ENCODE data around the gene TMEM151A. TPM values are rescaled to one million over a fixed set of nuclear protein-coding genes. Genes with fewer than 3 reads are reported as not detected.

Gene TMEM151A
- total RNA-seq, 1 experiment from 2014 or later: 1.5 TPM

GRCh38 chr11:66344550-66345315 lies 53.0 kb downstream of the TMEM151A start, which contains the start of gene BRMS1:
Gene BRMS1, minus strand, starts transcription at chr11:66345104. Its CDS starts 2,870 bp downstream, at chr11:66342234.
- intact Hi-C loops (cut with micrococcal nuclease; ENCODE audit: unreplicated experiment): loop anchor here (2.0 kb wide), 1 partner anchor 32 kb away; no protein-coding TSS in a partner anchor
- CTCF ChIA-PET: interaction anchor here (0.5 to 1.2 kb wide), 3 partner anchors 32 to 707 kb away, joined by 3 to 4 read pairs (median 4); partner anchors contain the start of gene SIPA1
- H3K36me3 ChIP-seq (ENCODE audit: insufficient read depth, low read length, poor library complexity, severe bottlenecking): peaks cover 9% of the 10 kb centered on the region
- DNase-seq (ENCODE audit: low spot score): peak; percentile 98
- no peaks in the 10 kb centered on the region for H3K9me3 ChIP-seq (ENCODE audit: low read depth, low read length, poor library complexity, severe bottlenecking)
- peak within 1 kb of the TSS; percentile 87 for H3K27ac ChIP-seq (ENCODE audit: low read depth, low read length, poor library complexity, severe bottlenecking)
- BruUV-seq (replicated peaks): no TSS peak
- no peak for TF ChIP-seq EZH2 (IDR thresholded peaks at IDR 0.05; ENCODE audit: borderline replicate concordance, low read depth, low read length, poor library complexity, severe bottlenecking)
- TF ChIP-seq, protein P1, sequence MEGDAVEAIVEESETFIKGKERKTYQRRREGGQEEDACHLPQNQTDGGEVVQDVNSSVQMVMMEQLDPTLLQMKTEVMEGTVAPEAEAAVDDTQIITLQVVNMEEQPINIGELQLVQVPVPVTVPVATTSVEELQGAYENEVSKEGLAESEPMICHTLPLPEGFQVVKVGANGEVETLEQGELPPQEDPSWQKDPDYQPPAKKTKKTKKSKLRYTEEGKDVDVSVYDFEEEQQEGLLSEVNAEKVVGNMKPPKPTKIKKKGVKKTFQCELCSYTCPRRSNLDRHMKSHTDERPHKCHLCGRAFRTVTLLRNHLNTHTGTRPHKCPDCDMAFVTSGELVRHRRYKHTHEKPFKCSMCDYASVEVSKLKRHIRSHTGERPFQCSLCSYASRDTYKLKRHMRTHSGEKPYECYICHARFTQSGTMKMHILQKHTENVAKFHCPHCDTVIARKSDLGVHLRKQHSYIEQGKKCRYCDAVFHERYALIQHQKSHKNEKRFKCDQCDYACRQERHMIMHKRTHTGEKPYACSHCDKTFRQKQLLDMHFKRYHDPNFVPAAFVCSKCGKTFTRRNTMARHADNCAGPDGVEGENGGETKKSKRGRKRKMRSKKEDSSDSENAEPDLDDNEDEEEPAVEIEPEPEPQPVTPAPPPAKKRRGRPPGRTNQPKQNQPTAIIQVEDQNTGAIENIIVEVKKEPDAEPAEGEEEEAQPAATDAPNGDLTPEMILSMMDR (conservative IDR thresholded peaks at IDR 0.05; ENCODE audit: low read depth, low read length): 0 out of 2 replicates have a peak, but pooled peaks have one; percentile 18
- POLR2A ChIA-PET (ENCODE audit: low non-redundant PET): no interaction called here
- no peaks in the 10 kb centered on the region for H3K27me3 ChIP-seq (replicated peaks; ENCODE audit: insufficient read depth, low read depth, low read length, poor library complexity)
- H3K4me1 ChIP-seq (ENCODE audit: insufficient read depth, low read length, poor library complexity, severe bottlenecking): peaks cover 32% of the 10 kb centered on the region
- peak within 1 kb of the TSS; percentile 78 for H3K4me3 ChIP-seq (ENCODE audit: low read depth, low read length, poor library complexity, severe bottlenecking)

DNA sequence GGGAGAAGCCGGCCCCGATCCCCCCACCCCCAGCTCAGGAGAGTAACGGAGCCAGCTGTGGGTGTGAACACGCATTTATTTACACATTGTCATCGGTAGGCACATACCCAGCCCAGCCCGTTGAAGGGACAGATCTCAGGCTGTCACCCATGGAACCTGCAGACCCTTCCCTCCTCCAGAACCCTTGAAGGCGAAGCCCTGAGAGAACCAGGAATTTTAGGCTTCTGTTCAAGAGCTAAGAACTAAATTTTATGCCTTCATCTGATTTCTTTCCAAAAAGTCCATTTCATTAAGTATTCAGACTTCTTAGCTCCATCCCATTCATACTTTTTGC lies 53.6 kb downstream of the TMEM151A start:
- POLR2A ChIA-PET (ENCODE audit: low non-redundant PET): no interaction called here
- no peak for DNase-seq (ENCODE audit: low spot score)
- no peak for TF ChIP-seq EZH2 (IDR thresholded peaks at IDR 0.05; ENCODE audit: borderline replicate concordance, low read depth, low read length, poor library complexity, severe bottlenecking)
- TF ChIP-seq, protein P1 (conservative IDR thresholded peaks at IDR 0.05; ENCODE audit: low read depth, low read length): no peak
- peaks cover 32% of the 10 kb centered on the region for H3K4me1 ChIP-seq (ENCODE audit: insufficient read depth, low read length, poor library complexity, severe bottlenecking)
- peaks cover 9% of the 10 kb centered on the region for H3K36me3 ChIP-seq (ENCODE audit: insufficient read depth, low read length, poor library complexity, severe bottlenecking)
- peak overlapping the region; percentile 87 for H3K27ac ChIP-seq (ENCODE audit: low read depth, low read length, poor library complexity, severe bottlenecking)
- peak overlapping the region; percentile 78 for H3K4me3 ChIP-seq (ENCODE audit: low read depth, low read length, poor library complexity, severe bottlenecking)
- intact Hi-C loops (cut with micrococcal nuclease; ENCODE audit: unreplicated experiment): loop anchor here (2.0 kb wide), 1 partner anchor 32 kb away; no protein-coding TSS in a partner anchor
- no peaks in the 10 kb centered on the region for H3K9me3 ChIP-seq (ENCODE audit: low read depth, low read length, poor library complexity, severe bottlenecking)
- CTCF ChIA-PET: interaction anchor here (0.5 to 0.6 kb wide), 2 partner anchors 48 to 708 kb away, joined by 3 to 4 read pairs; partner anchors contain the start of gene SIPA1
- no peaks in the 10 kb centered on the region for H3K27me3 ChIP-seq (replicated peaks; ENCODE audit: insufficient read depth, low read depth, low read length, poor library complexity)
- BruUV-seq (replicated peaks): no TSS peak

Other genes with a start within 250 kb of the TMEM151A start
- 1.8 and 2.0 TPM in 2 replicates for gene GAL3ST3, start 242.7 kb upstream of the TMEM151A start, total RNA-seq (2021)
- 357 and 358 TPM in 2 replicates for gene SF3B2, start 239.5 kb upstream of the TMEM151A start, total RNA-seq (2021)
- 75.7 and 79.1 TPM in 2 replicates for gene PACS1, start 221.6 kb upstream of the TMEM151A start, total RNA-seq (2021)
- gene KLC2, start 34.2 kb upstream of the TMEM151A start, total RNA-seq (2021): 94.3 and 97.4 TPM in 2 replicates
- gene RAB1B, start 23.3 kb upstream of the TMEM151A start, total RNA-seq (2021): 171 and 186 TPM in 2 replicates
- 11.6 and 13.7 TPM in 2 replicates for gene CNIH2, start 13.7 kb upstream of the TMEM151A start, total RNA-seq (2021)
- gene YIF1A, start 2.8 kb upstream of the TMEM151A start, total RNA-seq (2021): 125 and 128 TPM in 2 replicates
- gene CD248, start 25.1 kb downstream of the TMEM151A start, total RNA-seq (2021): 97.8 and 111 TPM in 2 replicates
- gene RIN1, start 44.5 kb downstream of the TMEM151A start, total RNA-seq (2021): 4.9 and 6.4 TPM in 2 replicates
- gene BRMS1, start 53.2 kb downstream of the TMEM151A start, total RNA-seq (2021): 76.8 and 93.5 TPM in 2 replicates
- gene B4GAT1, start 55.7 kb downstream of the TMEM151A start, total RNA-seq (2021): 47.1 and 53.6 TPM in 2 replicates
- 60.4 and 62.4 TPM in 2 replicates for gene SLC29A2, start 79.9 kb downstream of the TMEM151A start, total RNA-seq (2021)
- not detected in 2 replicates for gene NPAS4, start 129.1 kb downstream of the TMEM151A start, total RNA-seq (2021)
- 96.5 and 97.9 TPM in 2 replicates for gene MRPL11, start 147.0 kb downstream of the TMEM151A start, total RNA-seq (2021)
- 15.4 and 18.5 TPM in 2 replicates for gene PELI3, start 175.0 kb downstream of the TMEM151A start, total RNA-seq (2021)
- 83.3 and 93.3 TPM in 2 replicates for gene DPP3, start 188.5 kb downstream of the TMEM151A start, total RNA-seq (2021)
- gene BBS1, start 218.7 kb downstream of the TMEM151A start, total RNA-seq (2021): 40.5 and 48.4 TPM in 2 replicates

Data from A673 (cell line).